ENCODE measurements around the gene RFX2. TPM values are rescaled to one million over a fixed set of nuclear protein-coding genes. Genes with fewer than 3 reads are reported as not detected.

Gene RFX2
- total RNA-seq, 4 donors from 2014 or later: 12.6 to 17.3 (median 15.0) TPM

DNA sequence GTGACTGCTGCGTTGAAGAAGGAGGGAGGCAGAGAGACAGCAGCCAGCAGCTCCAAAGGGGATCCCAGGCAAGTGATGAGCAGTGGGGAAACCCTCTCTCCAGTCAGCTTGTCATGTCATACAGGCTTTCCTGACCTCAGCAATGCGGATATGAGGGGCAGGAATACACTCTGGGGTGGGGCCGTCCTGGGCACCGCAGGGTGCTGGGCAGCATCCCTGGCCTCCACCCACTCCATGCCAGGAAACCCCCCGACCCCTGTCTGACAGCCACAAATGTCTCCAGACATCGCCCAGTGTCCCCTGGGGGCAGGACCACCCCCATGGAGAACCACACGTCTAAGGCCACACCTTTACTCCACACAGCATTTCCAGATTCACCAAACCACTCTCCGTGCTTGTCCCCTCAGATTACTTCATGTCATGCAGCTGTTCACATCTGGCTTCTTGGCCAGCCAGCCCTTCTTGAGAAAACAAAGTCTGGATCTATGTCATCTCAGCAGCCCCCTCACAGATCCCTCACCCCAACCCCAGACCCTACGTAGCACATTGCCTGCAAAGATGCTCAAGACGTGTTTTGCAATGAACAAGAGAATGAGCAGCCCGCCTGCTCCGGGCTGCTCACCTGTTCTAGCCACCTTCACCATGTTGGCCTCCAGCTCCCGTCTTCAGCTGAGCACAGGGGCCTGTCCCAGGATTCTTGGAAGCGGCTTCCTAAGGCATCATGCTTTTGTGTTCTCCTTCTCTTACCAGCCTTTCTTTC is 46.5 kb downstream of the RFX2 start:
- DNase-seq (ENCODE audit: low spot score in 2 of 2): no peak
- no peaks in the 10 kb centered on the region for H3K36me3 ChIP-seq
- no peaks in the 10 kb centered on the region for H3K27me3 ChIP-seq
- peaks cover 6 to 78% (median 31%) of the 10 kb centered on the region in 4 donors for H3K4me1 ChIP-seq
- 84 to 89% methylated on average over 14 of the region's 14 CpGs for WGBS, 2 donors
- no peak for TF ChIP-seq POLR2A (IDR thresholded peaks at IDR 0.05)
- TF ChIP-seq CTCF (IDR thresholded peaks at IDR 0.05): no peak
- TF ChIP-seq EP300 (IDR thresholded peaks at IDR 0.05): no peak
- H3K27ac ChIP-seq: peak overlapping the region in 1 of 4 donors; percentile 80
- no peak overlapping the region for H3K4me3 ChIP-seq
- no peaks in the 10 kb centered on the region for H3K9me3 ChIP-seq

DNA sequence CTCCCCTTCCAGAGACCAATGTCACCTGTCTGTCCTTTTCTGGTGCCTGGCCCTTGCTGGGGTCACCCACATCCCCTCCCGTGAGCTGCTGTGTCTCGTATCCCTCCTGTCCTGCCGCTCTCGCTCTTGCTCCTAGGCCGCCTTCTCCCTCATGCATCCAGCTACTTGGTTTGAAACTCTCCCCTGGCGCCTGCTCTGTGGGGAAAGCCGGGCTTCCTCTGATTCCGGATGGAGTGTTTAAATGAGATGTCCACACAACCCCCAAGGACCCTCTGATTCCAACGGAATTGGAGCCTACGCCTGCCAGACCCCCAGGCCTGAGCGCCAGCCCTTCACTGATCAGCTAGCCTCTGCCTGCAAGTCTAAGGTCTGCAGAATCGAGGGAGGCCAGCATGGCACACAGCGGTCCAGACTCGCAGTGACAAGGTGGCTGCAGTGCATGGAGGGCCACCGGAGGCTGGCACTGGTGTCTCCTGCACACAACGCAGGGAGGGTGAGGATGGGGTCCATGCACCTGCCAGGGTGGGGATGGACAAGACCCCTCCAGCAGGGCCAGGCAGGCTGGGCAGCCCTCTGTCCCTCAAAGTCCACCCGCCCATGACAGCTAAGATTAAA is 47.2 kb downstream of the RFX2 start:
- Histone ChIP-seq H3K4me1 (peaks cover 6 to 80% (median 34%) of the 10 kb centered on the region in 4 donors), H3K4me3 (no peak overlapping the region), H3K9me3 (no peaks in the 10 kb centered on the region), H3K27me3 (no peaks in the 10 kb centered on the region), H3K36me3 (no peaks in the 10 kb centered on the region), H3K27ac (peak overlapping the region in 2 of 4 donors; percentile 64 to 80)
- WGBS, 2 donors: 94 to 95% methylated on average over 11 to 17 of the region's 17 CpGs
- DNase-seq (ENCODE audit: low spot score in 2 of 2): no peak
- TF ChIP-seq CTCF (IDR thresholded peaks at IDR 0.05): no peak
- TF ChIP-seq POLR2A (IDR thresholded peaks at IDR 0.05): no peak
- no peak for TF ChIP-seq EP300 (IDR thresholded peaks at IDR 0.05)

- H3K27ac ChIP-seq: peak overlapping the region in 3 of 4 donors; percentile 61 to 80 (median 64)
- DNase-seq (ENCODE audit: low spot score in 2 of 2): no peak
- H3K9me3 ChIP-seq: no peaks in the 10 kb centered on the region
- no peak for TF ChIP-seq CTCF (IDR thresholded peaks at IDR 0.05)
- no peak for TF ChIP-seq POLR2A (IDR thresholded peaks at IDR 0.05)
- peak in 1 of 2 donors; percentile 69 for TF ChIP-seq EP300 (IDR thresholded peaks at IDR 0.05)
- H3K36me3 ChIP-seq: no peaks in the 10 kb centered on the region
- H3K27me3 ChIP-seq: no peaks in the 10 kb centered on the region
- H3K4me3 ChIP-seq: no peak overlapping the region
- H3K4me1 ChIP-seq: peaks cover 4 to 80% (median 33%) of the 10 kb centered on the region in 4 donors
- 66 to 67% methylated on average over 11 of the region's 11 CpGs for WGBS, 2 donors
These were observed 48.0 kb downstream of the RFX2 start for GRCh38 chr19:6062274-6062673.

DNA sequence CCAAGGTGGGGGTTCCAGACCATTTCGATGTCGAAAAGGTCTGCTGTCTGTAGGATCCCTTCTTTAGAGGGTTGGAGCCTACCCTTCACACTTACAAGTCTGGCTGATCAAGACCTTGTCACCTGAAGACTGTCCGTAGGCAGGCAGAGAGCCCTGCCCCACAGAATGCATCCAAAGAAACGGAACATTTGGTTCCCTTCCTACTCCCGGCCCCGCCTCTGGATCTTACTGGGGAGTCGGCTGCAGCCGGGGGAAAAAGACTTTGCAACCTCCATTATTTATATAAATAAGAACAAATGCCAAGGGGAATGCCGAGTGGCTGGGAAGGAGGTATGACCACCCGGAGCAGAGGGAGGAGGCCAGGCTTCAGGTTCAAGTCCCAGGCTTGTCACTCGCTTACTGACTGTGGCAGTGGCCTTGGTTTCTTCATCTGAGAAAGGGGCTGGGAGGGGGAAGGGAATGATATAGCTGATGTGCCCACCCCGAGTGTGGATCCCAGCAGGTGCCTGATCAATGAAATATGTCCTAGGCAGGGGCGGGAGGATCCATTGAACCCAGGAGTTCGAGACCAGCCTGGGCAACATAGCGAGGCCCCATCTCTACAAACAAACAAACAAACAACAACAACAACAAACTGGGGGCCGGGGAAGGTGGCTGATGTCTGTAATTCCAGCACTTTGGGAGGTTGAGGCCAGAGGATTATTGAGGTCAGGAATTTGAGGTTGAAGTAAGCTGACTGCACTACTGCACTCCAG is 48.7 kb downstream of the RFX2 start:
- TF ChIP-seq POLR2A (IDR thresholded peaks at IDR 0.05) (peak in 1 of 2 donors; percentile 6), CTCF (IDR thresholded peaks at IDR 0.05) (no peak), EP300 (IDR thresholded peaks at IDR 0.05) (peak in 1 of 2 donors; percentile 45)
- WGBS, 2 donors: 79 to 80% methylated on average over 16 of the region's 16 CpGs
- no peak for DNase-seq (ENCODE audit: low spot score in 2 of 2)
- Histone ChIP-seq H3K9me3 (no peaks in the 10 kb centered on the region), H3K27me3 (no peaks in the 10 kb centered on the region), H3K4me3 (no peak overlapping the region), H3K27ac (peak overlapping the region in 3 of 4 donors; percentile 61 to 80 (median 64)), H3K4me1 (peaks cover 0 to 80% (median 34%) of the 10 kb centered on the region in 4 donors), H3K36me3 (no peaks in the 10 kb centered on the region)
